GM23248 (cell line): ENCODE measurements around the gene ATP11C.

ENCODE experiments used
- EZH2 ChIP-seq: fragments of 200-600 bp; sonication (generic); IDR thresholded peaks from 2 replicates; pipeline ENCODE4 v1.6.1; 2018; ENCODE audit warnings: antibody characterized with exemption, mild to moderate bottlenecking; ENCODE audit not compliant: insufficient read depth, poor library complexity, severe bottlenecking
- EZH2phosphoT487 ChIP-seq: fragments of 200-600 bp; sonication (generic); IDR thresholded peaks from 2 replicates; pipeline ENCODE4 v1.6.1; 2018; ENCODE audit warnings: antibody characterized with exemption, moderate library complexity, mild to moderate bottlenecking, low read depth; ENCODE audit not compliant: insufficient read depth

GRCh38 chrX:139825618-139826017 is 107.2 kb downstream of the ATP11C start:
- TF ChIP-seq EZH2 (no peak), EZH2phosphoT487 (no peak)
